Measurements from ENCODE around the gene FOXP4.

FOXP4 gene

GRCh38 chr6:41571021-41571780, 25.0 kb downstream of the FOXP4 start:
- ATAC-seq (replicated peaks) = peak; percentile 43 to 46
- no peaks in the 10 kb centered on the region for H3K9me3 Mint-ChIP-seq
- no peak for DNase-seq
- peak overlapping the region; percentile 42 for H3K27ac Mint-ChIP-seq
- H3K4me1 Mint-ChIP-seq = peaks cover 45 to 58% of the 10 kb centered on the region in 2 donors
- H3K36me3 Mint-ChIP-seq = peaks cover 8 to 55% of the 10 kb centered on the region in 2 donors
- H3K27me3 Mint-ChIP-seq = no peaks in the 10 kb centered on the region
- no peak overlapping the region for H3K4me3 Mint-ChIP-seq

GRCh38 chr6:41572613-41573012, 26.4 kb downstream of the FOXP4 start:
- no peak overlapping the region for H3K27ac Mint-ChIP-seq
- peaks cover 52 to 69% of the 10 kb centered on the region in 2 donors for H3K4me1 Mint-ChIP-seq
- no peak overlapping the region for H3K4me3 Mint-ChIP-seq
- peak; percentile 38 to 55 for ATAC-seq (replicated peaks)
- no peaks in the 10 kb centered on the region for H3K9me3 Mint-ChIP-seq
- no peaks in the 10 kb centered on the region for H3K27me3 Mint-ChIP-seq
- no peak for DNase-seq
- H3K36me3 Mint-ChIP-seq = peaks cover 10 to 52% of the 10 kb centered on the region in 2 donors

GRCh38 chr6:41573276-41573675, 27.1 kb downstream of the FOXP4 start:
- peaks cover 12 to 59% of the 10 kb centered on the region in 2 donors for H3K36me3 Mint-ChIP-seq
- ATAC-seq (replicated peaks) (no peak), DNase-seq (no peak)
- H3K4me3 Mint-ChIP-seq = peak overlapping the region in 1 of 2 donors; percentile 38
- H3K9me3 Mint-ChIP-seq = no peaks in the 10 kb centered on the region
- peaks cover 58 to 76% of the 10 kb centered on the region in 2 donors for H3K4me1 Mint-ChIP-seq
- H3K27me3 Mint-ChIP-seq = no peaks in the 10 kb centered on the region
- H3K27ac Mint-ChIP-seq = no peak overlapping the region

- Mint-ChIP-seq H3K36me3 (peaks cover 12 to 64% of the 10 kb centered on the region in 2 donors), H3K4me1 (peaks cover 61 to 80% of the 10 kb centered on the region in 2 donors), H3K9me3 (no peaks in the 10 kb centered on the region), H3K27ac (peak overlapping the region; percentile 44), H3K4me3 (peak overlapping the region; percentile 10 to 25), H3K27me3 (no peaks in the 10 kb centered on the region)
- no peak for DNase-seq
- peak; percentile 66 to 69 for ATAC-seq (replicated peaks)
Measured at GRCh38 chr6:41573985-41574384, 27.8 kb downstream of the FOXP4 start.

GRCh38 chr6:41575598-41575997, 29.4 kb downstream of the FOXP4 start:
- no peaks in the 10 kb centered on the region for H3K9me3 Mint-ChIP-seq
- DNase-seq = no peak
- no peak for ATAC-seq (replicated peaks)
- peaks cover 61 to 72% of the 10 kb centered on the region in 2 donors for H3K4me1 Mint-ChIP-seq
- peaks cover 15 to 65% of the 10 kb centered on the region in 2 donors for H3K36me3 Mint-ChIP-seq
- peak overlapping the region; percentile 72 for H3K27ac Mint-ChIP-seq
- no peaks in the 10 kb centered on the region for H3K27me3 Mint-ChIP-seq
- H3K4me3 Mint-ChIP-seq = no peak overlapping the region

GRCh38 chr6:41576667-41577066, 30.5 kb downstream of the FOXP4 start:
- DNase-seq (no peak), ATAC-seq (replicated peaks) (no peak)
- Mint-ChIP-seq H3K36me3 (peaks cover 13 to 69% of the 10 kb centered on the region in 2 donors), H3K27ac (no peak overlapping the region), H3K9me3 (no peaks in the 10 kb centered on the region), H3K27me3 (no peaks in the 10 kb centered on the region), H3K4me1 (peaks cover 55 to 61% of the 10 kb centered on the region in 2 donors), H3K4me3 (no peak overlapping the region)

GRCh38 chr6:41577356-41578216, 31.4 kb downstream of the FOXP4 start:
- H3K27me3 Mint-ChIP-seq = no peaks in the 10 kb centered on the region
- H3K36me3 Mint-ChIP-seq = peaks cover 14 to 64% of the 10 kb centered on the region in 2 donors
- H3K4me3 Mint-ChIP-seq = no peak overlapping the region
- peaks cover 49 to 52% of the 10 kb centered on the region in 2 donors for H3K4me1 Mint-ChIP-seq
- DNase-seq (no peak), ATAC-seq (replicated peaks) (no peak)
- H3K27ac Mint-ChIP-seq = peak overlapping the region; percentile 39
- H3K9me3 Mint-ChIP-seq = no peaks in the 10 kb centered on the region

- peaks cover 43% of the 10 kb centered on the region in 2 donors for H3K4me1 Mint-ChIP-seq
- H3K4me3 Mint-ChIP-seq = no peak overlapping the region
- no peak overlapping the region for H3K27ac Mint-ChIP-seq
- H3K9me3 Mint-ChIP-seq = no peaks in the 10 kb centered on the region
- peaks cover 16 to 58% of the 10 kb centered on the region in 2 donors for H3K36me3 Mint-ChIP-seq
- DNase-seq = no peak
- ATAC-seq (replicated peaks) = no peak
- no peaks in the 10 kb centered on the region for H3K27me3 Mint-ChIP-seq
Measured at GRCh38 chr6:41578217-41579087, 32.3 kb downstream of the FOXP4 start.

- H3K27me3 Mint-ChIP-seq = no peaks in the 10 kb centered on the region
- H3K36me3 Mint-ChIP-seq = peaks cover 17 to 54% of the 10 kb centered on the region in 2 donors
- ATAC-seq (replicated peaks) (no peak), DNase-seq (no peak)
- H3K4me3 Mint-ChIP-seq = no peak overlapping the region
- H3K4me1 Mint-ChIP-seq = peaks cover 36% of the 10 kb centered on the region in 2 donors
- no peak overlapping the region for H3K27ac Mint-ChIP-seq
- no peaks in the 10 kb centered on the region for H3K9me3 Mint-ChIP-seq
Measured at GRCh38 chr6:41579088-41579610, 33.0 kb downstream of the FOXP4 start.

GRCh38 chr6:41580690-41581089, 34.5 kb downstream of the FOXP4 start:
- peaks cover 19 to 53% of the 10 kb centered on the region in 2 donors for H3K36me3 Mint-ChIP-seq
- no peaks in the 10 kb centered on the region for H3K9me3 Mint-ChIP-seq
- no peak overlapping the region for H3K4me3 Mint-ChIP-seq
- ATAC-seq (replicated peaks) (no peak), DNase-seq (no peak)
- peaks cover 27 to 29% of the 10 kb centered on the region in 2 donors for H3K4me1 Mint-ChIP-seq
- H3K27me3 Mint-ChIP-seq = no peaks in the 10 kb centered on the region
- no peak overlapping the region for H3K27ac Mint-ChIP-seq

- no peak overlapping the region for H3K4me3 Mint-ChIP-seq
- no peaks in the 10 kb centered on the region for H3K27me3 Mint-ChIP-seq
- peaks cover 23 to 28% of the 10 kb centered on the region in 2 donors for H3K4me1 Mint-ChIP-seq
- peak overlapping the region; percentile 69 for H3K27ac Mint-ChIP-seq
- no peak for ATAC-seq (replicated peaks)
- peaks cover 22 to 61% of the 10 kb centered on the region in 2 donors for H3K36me3 Mint-ChIP-seq
- DNase-seq = no peak
- H3K9me3 Mint-ChIP-seq = no peaks in the 10 kb centered on the region
Measured at GRCh38 chr6:41581381-41581991, 35.3 kb downstream of the FOXP4 start.

GRCh38 chr6:41582540-41582939, 36.4 kb downstream of the FOXP4 start:
- DNase-seq (no peak), ATAC-seq (replicated peaks) (no peak)
- no peaks in the 10 kb centered on the region for H3K27me3 Mint-ChIP-seq
- H3K36me3 Mint-ChIP-seq = peaks cover 22 to 53% of the 10 kb centered on the region in 2 donors
- H3K9me3 Mint-ChIP-seq = no peaks in the 10 kb centered on the region
- no peak overlapping the region for H3K4me3 Mint-ChIP-seq
- H3K27ac Mint-ChIP-seq = no peak overlapping the region
- H3K4me1 Mint-ChIP-seq = peaks cover 15 to 21% of the 10 kb centered on the region in 2 donors

- H3K27ac Mint-ChIP-seq = peak overlapping the region; percentile 59
Measured at GRCh38 chr6:41583565-41583964, 37.4 kb downstream of the FOXP4 start.

More at GRCh38 chr6:41583565-41583964, 37.4 kb downstream of the FOXP4 start:
- ATAC-seq (replicated peaks) (no peak), DNase-seq (no peak)
- H3K36me3 Mint-ChIP-seq = peaks cover 28 to 52% of the 10 kb centered on the region in 2 donors
- no peaks in the 10 kb centered on the region for H3K27me3 Mint-ChIP-seq
- H3K4me1 Mint-ChIP-seq = peaks cover 6 to 14% of the 10 kb centered on the region in 2 donors
- no peak overlapping the region for H3K4me3 Mint-ChIP-seq
- no peaks in the 10 kb centered on the region for H3K9me3 Mint-ChIP-seq

Data from stimulated activated naive B cell treated with anti-CD40 and anti-IgM and Interleukin-4, amounts not matched to agents 10 μg/mL and 1 μg/mL and 100 μg/mL, for 72 hours (primary cell).